Sciatic nerve (tissue), 2 donors: Measurements from ENCODE around the gene RAB5IF. TPM values are rescaled to one million over a fixed set of nuclear protein-coding genes. Genes with fewer than 3 reads are reported as not detected.
"Not testable (repeated sequence)": the region's sequence is repeated elsewhere in the genome, so short reads cannot be mapped to it uniquely, and the experiment has no call there.

Experiments
- ATAC-seq: fragments of 200-7000 bp; cut with Tn5 transposase; one replicate; pipeline ENCODE4 v1.9.1; 2020; ENCODE audit warnings: mild to moderate bottlenecking, moderate library complexity
- DNase-seq: peaks from one replicate; pipeline ENCODE4 v3.0.0-alpha.2; 2020; ENCODE audit warnings: low spot score
- intact Hi-C: fragments of 100-400 bp; cut with DNase I; formaldehyde crosslinking; loops from one replicate; pipeline ENCODE4 v1.14.2; 2022
- total RNA-seq: library from RNA; stranded (reverse); fragmentation: NEBNext Ultra II Directional; extraction: Animal tissue kit (Norgen Biotek cat#: 25700); gene quantifications from one replicate; pipeline ENCODE4 v1.2.1, GENCODE V29; 2021
- donor health status: DM: no; HTN: no; CAD: no.
- donor health status: DM: no; HTN: no; CAD: no.

Gene RAB5IF
- total RNA-seq, 1 donor from 2014 or later = 33.1 TPM

- DNase-seq (no peak), ATAC-seq (peak; percentile 67)
- intact Hi-C loops = no loop called here
Observed at GRCh38 chr20:36624068-36624943, 18.7 kb downstream of the RAB5IF start.

GRCh38 chr20:36624944-36625324 is 19.4 kb downstream of the RAB5IF start:
- DNase-seq = no peak
- intact Hi-C loops = no loop called here
- no peak for ATAC-seq

- ATAC-seq = no peak
- intact Hi-C loops = no loop called here
- no peak for DNase-seq
Observed at GRCh38 chr20:36628076-36628475, 22.5 kb downstream of the RAB5IF start.

GRCh38 chr20:36629719-36630681 is 24.4 kb downstream of the RAB5IF start:
- DNase-seq (no peak), ATAC-seq (no peak)
- intact Hi-C loops = no loop called here

GRCh38 chr20:36631646-36632045 is 26.1 kb downstream of the RAB5IF start:
- intact Hi-C loops = no loop called here
- ATAC-seq = no peak
- no peak for DNase-seq

GRCh38 chr20:36632147-36632486 is 26.5 kb downstream of the RAB5IF start:
- intact Hi-C loops = no loop called here
- ATAC-seq (no peak), DNase-seq (no peak)

- no peak for DNase-seq
Observed at GRCh38 chr20:36632487-36633284, 27.1 kb downstream of the RAB5IF start.

GRCh38 chr20:36633285-36633772 is 27.8 kb downstream of the RAB5IF start:
- DNase-seq (no peak), ATAC-seq (no peak)
- intact Hi-C loops = no loop called here

More at GRCh38 chr20:36632487-36633284, 27.1 kb downstream of the RAB5IF start:
- intact Hi-C loops = no loop called here
- no peak for ATAC-seq

- intact Hi-C loops = no loop called here
- no peak for ATAC-seq
- no peak for DNase-seq
Observed at GRCh38 chr20:36634342-36634741, 28.8 kb downstream of the RAB5IF start.

- DNase-seq = not testable (repeated sequence)
Observed at GRCh38 chr20:36638876-36639400, 33.4 kb downstream of the RAB5IF start.

GRCh38 chr20:36641506-36641843 is 35.9 kb downstream of the RAB5IF start:
- ATAC-seq (no peak), DNase-seq (no peak)
- intact Hi-C loops = no loop called here

More at GRCh38 chr20:36638876-36639400, 33.4 kb downstream of the RAB5IF start:
- ATAC-seq, intact Hi-C loops: not testable (repeated sequence)

GRCh38 chr20:36642136-36642535 is 36.6 kb downstream of the RAB5IF start:
- intact Hi-C loops = no loop called here
- no peak for DNase-seq

GRCh38 chr20:36644032-36644705 is 38.6 kb downstream of the RAB5IF start:
- DNase-seq = no peak
- no peak for ATAC-seq
- intact Hi-C loops = no loop called here

More at GRCh38 chr20:36642136-36642535, 36.6 kb downstream of the RAB5IF start:
- ATAC-seq = no peak

- DNase-seq = no peak
- ATAC-seq = no peak
- intact Hi-C loops = no loop called here
Observed at GRCh38 chr20:36644706-36645095, 39.1 kb downstream of the RAB5IF start.

- no peak for DNase-seq
- intact Hi-C loops = no loop called here
- no peak for ATAC-seq
Observed at GRCh38 chr20:36645353-36645752, 39.8 kb downstream of the RAB5IF start.

GRCh38 chr20:36645998-36646397 is 40.4 kb downstream of the RAB5IF start, which contains the start of gene SLA2:
Gene SLA2 (minus strand): TSS chr20:36646196. CDS start chr20:36641335, 4,861 bp downstream.
- intact Hi-C loops = no loop called here
- DNase-seq (no peak), ATAC-seq (no peak)

GRCh38 chr20:36646678-36647077 is 41.1 kb downstream of the RAB5IF start:
- intact Hi-C loops = no loop called here
- ATAC-seq (no peak), DNase-seq (no peak)
